22Rv1 (cell line): ENCODE measurements around the gene ERAS.

Source experiments
- H3K27ac ChIP-seq: fragments of 450-650 bp; 2 replicates; pipeline ENCODE4 v1.5.1; 2017
- CTCF ChIP-seq: fragments of 450-650 bp; IDR thresholded peaks from 2 replicates; pipeline ENCODE4 v1.5.1; 2017; ENCODE audit warnings: mild to moderate bottlenecking
- ZFX ChIP-seq: fragments of 450-650 bp; IDR thresholded peaks from 2 replicates; pipeline ENCODE4 v1.6.1; 2017; ENCODE audit warnings: antibody characterized with exemption, borderline replicate concordance

Gene ERAS

GRCh38 chrX:48826135-48826875 is at the start of gene ERAS:
TSS of gene ERAS (plus strand) at chrX:48826513. CDS start at chrX:48829124, 2,611 bp downstream.
- no peak for TF ChIP-seq CTCF
- TF ChIP-seq ZFX: no peak
- no peak within 1 kb of the TSS for H3K27ac ChIP-seq

- H3K27ac ChIP-seq: no peak overlapping the region
- TF ChIP-seq CTCF (no peak), ZFX (no peak)
These were observed 49.4 kb upstream of the ERAS start for GRCh38 chrX:48776818-48777439.

GRCh38 chrX:48779399-48779798 is 46.9 kb upstream of the ERAS start:
- no peak overlapping the region for H3K27ac ChIP-seq
- TF ChIP-seq ZFX: no peak
- TF ChIP-seq CTCF: no peak

GRCh38 chrX:48781705-48782104 is 44.6 kb upstream of the ERAS start:
- TF ChIP-seq ZFX (no peak), CTCF (no peak)

GRCh38 chrX:48782216-48782615 is 44.1 kb upstream of the ERAS start:
- TF ChIP-seq CTCF (no peak), ZFX (no peak)
- no peak overlapping the region for H3K27ac ChIP-seq

More at GRCh38 chrX:48781705-48782104, 44.6 kb upstream of the ERAS start:
- H3K27ac ChIP-seq: no peak overlapping the region

GRCh38 chrX:48782795-48783194 is 43.5 kb upstream of the ERAS start:
- no peak overlapping the region for H3K27ac ChIP-seq
- TF ChIP-seq CTCF: no peak
- no peak for TF ChIP-seq ZFX

GRCh38 chrX:48784726-48785125 is 41.6 kb upstream of the ERAS start:
- TF ChIP-seq ZFX (no peak), CTCF (no peak)
- H3K27ac ChIP-seq: no peak overlapping the region
